Chondrocyte (in vitro differentiated cells): Measurements from ENCODE around the gene IRAK1. TPM values are rescaled to one million over a fixed set of nuclear protein-coding genes. Genes with fewer than 3 reads are reported as not detected.

Source experiments
- DNase-seq: peaks from one replicate; pipeline ENCODE4 v3.0.0; 2021; ENCODE audit warnings: mixed read lengths, low spot score
- H3K27ac Mint-ChIP-seq: one replicate; pipeline ENCODE4 v1.8.0; 2021; ENCODE audit warnings: mild to moderate bottlenecking, moderate library complexity, mixed read lengths; ENCODE audit not compliant: unreplicated experiment
- H3K27me3 Mint-ChIP-seq: 2 replicates; pipeline ENCODE4 v1.8.0; 2021; ENCODE audit warnings: low read depth, mixed read lengths
- H3K36me3 Mint-ChIP-seq: 2 replicates; pipeline ENCODE4 v1.8.0; 2021; ENCODE audit warnings: low read depth, mixed read lengths
- H3K4me1 Mint-ChIP-seq: 2 replicates; pipeline ENCODE4 v1.8.0; 2021; ENCODE audit warnings: low read depth, mild to moderate bottlenecking, mixed read lengths
- H3K4me3 Mint-ChIP-seq: one replicate; pipeline ENCODE4 v1.8.0; 2021; ENCODE audit warnings: mild to moderate bottlenecking, moderate library complexity, mixed read lengths; ENCODE audit not compliant: unreplicated experiment
- H3K9me3 Mint-ChIP-seq: 2 replicates; pipeline ENCODE4 v1.8.0; 2021; ENCODE audit warnings: low read depth, mixed read lengths
- CTCF ChIP-seq: fragments of 200-600 bp; sonication (generic); IDR thresholded peaks from 2 replicates; pipeline ENCODE4 v1.5.0; 2021; ENCODE audit warnings: antibody characterized with exemption, mild to moderate bottlenecking, moderate library complexity
- total RNA-seq: library from RNA; stranded (reverse); gene quantifications from 3 replicates; pipeline ENCODE4 v1.2.1, GENCODE V29; 2021

IRAK1 gene
- total RNA-seq, 1 donor from 2014 or later: 104 TPM

GRCh38 chrX:153993978-153994377, 25.7 kb downstream of the IRAK1 start:
- Mint-ChIP-seq H3K36me3 (no peaks in the 10 kb centered on the region), H3K27ac (no peak overlapping the region), H3K27me3 (no peaks in the 10 kb centered on the region), H3K4me3 (no peak overlapping the region), H3K9me3 (no peaks in the 10 kb centered on the region), H3K4me1 (no peaks in the 10 kb centered on the region)
- no peak for TF ChIP-seq CTCF
- DNase-seq: no peak

GRCh38 chrX:153993079-153993478, 26.6 kb downstream of the IRAK1 start:
- Mint-ChIP-seq H3K4me3 (no peak overlapping the region), H3K36me3 (no peaks in the 10 kb centered on the region), H3K4me1 (no peaks in the 10 kb centered on the region), H3K9me3 (no peaks in the 10 kb centered on the region), H3K27ac (no peak overlapping the region), H3K27me3 (no peaks in the 10 kb centered on the region)
- DNase-seq: no peak
- TF ChIP-seq CTCF: no peak

GRCh38 chrX:153992180-153992579, 27.5 kb downstream of the IRAK1 start:
- no peak for DNase-seq
- no peak for TF ChIP-seq CTCF
- H3K4me3 Mint-ChIP-seq: no peak overlapping the region
- no peaks in the 10 kb centered on the region for H3K4me1 Mint-ChIP-seq
- H3K9me3 Mint-ChIP-seq: no peaks in the 10 kb centered on the region
- H3K27me3 Mint-ChIP-seq: no peaks in the 10 kb centered on the region
- H3K36me3 Mint-ChIP-seq: no peaks in the 10 kb centered on the region
- H3K27ac Mint-ChIP-seq: no peak overlapping the region

- H3K27me3 Mint-ChIP-seq: no peaks in the 10 kb centered on the region
- no peak for DNase-seq
- H3K9me3 Mint-ChIP-seq: no peaks in the 10 kb centered on the region
- no peak overlapping the region for H3K4me3 Mint-ChIP-seq
- no peaks in the 10 kb centered on the region for H3K4me1 Mint-ChIP-seq
- H3K36me3 Mint-ChIP-seq: no peaks in the 10 kb centered on the region
- H3K27ac Mint-ChIP-seq: no peak overlapping the region
- no peak for TF ChIP-seq CTCF
These were observed 28.6 kb downstream of the IRAK1 start for GRCh38 chrX:153991013-153991580.

GRCh38 chrX:153989973-153990655, 29.6 kb downstream of the IRAK1 start:
- H3K27me3 Mint-ChIP-seq: no peaks in the 10 kb centered on the region

More at GRCh38 chrX:153989973-153990655, 29.6 kb downstream of the IRAK1 start:
- Mint-ChIP-seq H3K36me3 (no peaks in the 10 kb centered on the region), H3K9me3 (no peaks in the 10 kb centered on the region), H3K4me3 (no peak overlapping the region), H3K4me1 (peaks cover 5% of the 10 kb centered on the region), H3K27ac (no peak overlapping the region)
- DNase-seq: no peak
- TF ChIP-seq CTCF: no peak
